Measurements from ENCODE around the gene GRM8.

Gene GRM8

DNA sequence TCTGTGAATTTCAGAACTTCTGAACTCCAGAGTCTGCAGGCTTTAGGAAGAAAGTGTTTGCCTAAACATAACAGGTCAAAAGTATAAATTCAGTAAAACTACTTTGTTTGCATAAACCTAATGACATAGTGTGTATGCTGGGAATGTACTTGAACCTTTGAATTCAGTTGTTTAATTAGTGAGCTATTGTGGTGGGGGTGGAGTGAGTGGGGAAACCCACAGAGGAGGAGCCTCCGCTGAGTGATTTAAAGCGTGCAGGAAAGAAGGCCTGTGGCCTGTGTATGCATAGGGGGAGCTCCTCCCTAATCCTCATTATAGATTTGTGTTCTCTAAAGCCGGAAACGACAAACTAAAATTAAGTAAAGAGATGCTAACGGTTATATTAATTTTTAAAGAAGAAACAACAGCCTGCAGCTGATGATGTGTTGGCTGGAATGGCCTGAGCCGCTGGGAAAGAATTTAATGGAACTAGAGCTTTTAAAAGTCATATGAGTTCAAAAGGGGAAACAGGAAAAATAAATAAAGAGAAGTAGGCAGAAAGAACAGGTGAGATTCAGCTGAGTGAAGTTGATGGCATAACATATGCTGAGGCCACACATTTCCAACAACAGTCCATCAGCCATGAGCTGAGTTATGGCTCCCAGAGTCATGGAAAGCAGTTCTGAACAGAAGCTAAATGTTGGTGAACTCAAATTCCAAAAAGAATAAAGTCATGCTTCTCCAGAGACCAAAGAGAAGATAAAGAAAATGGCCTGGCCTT, 595.0 kb downstream of the GRM8 start:
- no peak for DNase-seq (ENCODE audit: low read depth)

DNA sequence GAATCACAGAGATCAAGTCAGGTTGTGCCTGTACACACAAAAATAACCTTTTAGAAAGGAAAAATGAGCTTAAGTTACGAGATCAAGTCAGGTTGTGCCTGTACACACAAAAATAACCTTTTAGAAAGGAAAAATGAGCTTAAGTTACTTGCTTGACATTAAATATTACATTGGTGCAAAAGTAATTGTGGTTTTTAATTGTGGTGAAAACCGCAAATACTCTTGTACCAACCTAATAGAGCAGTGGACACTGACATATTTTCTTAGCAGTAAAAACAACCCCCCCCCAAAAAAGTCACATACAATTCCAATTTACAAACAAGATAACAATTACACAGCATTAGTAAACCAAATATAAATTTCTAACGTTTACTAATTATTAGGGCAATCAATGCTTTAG, 595.6 kb downstream of the GRM8 start:
- no peak for DNase-seq (ENCODE audit: low read depth)

DNA sequence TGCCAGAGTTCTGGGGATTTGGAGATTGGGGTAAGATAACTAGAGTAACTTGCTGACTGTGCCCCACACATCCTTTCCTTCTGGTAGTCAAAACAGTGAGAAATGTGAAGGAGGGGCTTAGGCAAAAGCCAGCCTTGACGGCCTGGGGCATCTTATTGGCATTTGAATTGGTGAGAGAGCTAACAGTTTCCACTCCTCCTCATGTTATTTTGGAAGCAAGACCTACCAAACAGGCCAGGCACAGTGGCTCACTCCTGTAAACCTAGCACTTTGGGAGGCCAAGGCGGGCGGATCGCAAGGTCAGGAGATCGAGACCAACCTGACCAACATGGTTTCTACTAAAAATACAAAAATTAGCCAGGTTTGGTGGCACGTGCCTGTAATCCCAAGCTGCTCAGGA, 596.6 kb downstream of the GRM8 start:
- DNase-seq (ENCODE audit: low read depth), result no peak

DNA sequence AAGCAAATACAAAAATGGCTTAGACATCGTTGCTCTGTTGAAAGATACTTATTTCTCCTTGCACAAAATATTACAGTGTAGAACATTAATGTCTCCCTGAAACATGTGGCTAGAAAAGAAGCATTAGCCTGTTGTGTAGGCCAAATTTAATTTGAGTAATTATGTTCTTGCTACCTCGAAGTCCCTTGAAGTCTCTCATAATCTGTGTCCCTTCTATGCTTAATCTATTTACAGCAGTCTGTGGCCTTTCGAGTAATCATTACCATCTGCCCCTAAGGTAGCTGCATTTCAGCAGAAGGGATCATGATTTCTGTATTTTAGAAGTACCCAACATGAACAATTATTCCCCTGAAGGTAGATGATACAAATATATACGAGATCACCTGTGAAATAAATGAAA, 615.2 kb downstream of the GRM8 start:
- no peak for DNase-seq (ENCODE audit: low read depth)

DNA sequence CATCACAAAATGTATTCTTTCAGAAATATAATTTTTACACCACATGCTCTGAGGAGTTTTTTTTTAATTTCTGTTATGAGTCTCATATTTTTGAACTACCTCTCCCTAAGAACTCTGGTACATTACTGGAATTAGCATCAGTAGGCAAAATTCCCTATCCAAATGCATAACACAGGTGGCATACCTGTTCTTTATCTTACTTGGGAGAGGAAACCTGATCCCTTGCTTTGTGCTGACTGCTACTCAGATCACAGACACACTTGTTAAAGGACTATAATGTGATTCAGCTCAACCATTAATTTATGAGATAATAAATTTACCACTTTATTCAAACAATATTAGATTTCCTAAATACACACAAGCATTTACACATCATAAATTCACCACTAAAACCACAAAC, 617.2 kb downstream of the GRM8 start:
- DNase-seq (ENCODE audit: low read depth), result no peak

DNA sequence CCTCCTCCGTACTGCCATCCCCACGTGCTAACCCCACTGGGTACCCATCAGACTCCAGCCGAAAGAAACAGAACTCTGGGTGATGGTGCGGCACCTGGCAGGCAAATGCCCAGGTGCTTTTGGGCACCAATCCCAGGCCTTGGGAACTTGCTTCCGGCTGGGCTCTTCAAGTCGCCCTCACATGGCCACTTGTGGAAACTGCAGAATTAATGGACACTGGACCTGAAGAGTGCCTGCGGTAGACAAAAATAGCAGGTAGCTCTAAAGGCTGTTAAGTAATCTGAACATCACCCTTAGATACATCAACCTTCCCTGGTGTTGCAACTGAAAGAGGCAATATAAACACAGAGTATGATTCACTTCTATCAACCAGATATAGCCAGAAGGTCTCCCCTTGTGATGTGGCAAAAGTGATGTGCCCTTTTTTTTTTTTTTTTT, 644.4 kb downstream of the GRM8 start:
- no peak for DNase-seq (ENCODE audit: low read depth)

DNA sequence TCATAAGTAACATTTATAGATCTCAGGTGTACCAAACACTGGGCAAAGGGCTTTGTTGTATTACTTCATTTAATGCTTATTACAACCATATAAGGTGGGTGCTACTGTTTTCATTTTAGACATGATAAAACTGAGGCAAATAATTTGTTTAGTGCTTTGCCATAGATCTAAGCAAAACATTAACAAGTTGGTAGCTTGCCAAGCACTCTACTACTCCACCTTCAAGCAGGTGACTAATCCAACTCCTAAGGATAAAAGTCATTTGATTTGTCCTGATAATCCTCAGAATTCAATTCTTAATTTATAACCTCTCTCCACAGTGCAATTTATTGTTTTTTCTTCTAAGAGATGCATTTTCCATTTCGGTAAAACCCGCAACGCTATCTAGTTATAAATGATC, 646.4 kb downstream of the GRM8 start:
- no peak for DNase-seq (ENCODE audit: low read depth)

DNA sequence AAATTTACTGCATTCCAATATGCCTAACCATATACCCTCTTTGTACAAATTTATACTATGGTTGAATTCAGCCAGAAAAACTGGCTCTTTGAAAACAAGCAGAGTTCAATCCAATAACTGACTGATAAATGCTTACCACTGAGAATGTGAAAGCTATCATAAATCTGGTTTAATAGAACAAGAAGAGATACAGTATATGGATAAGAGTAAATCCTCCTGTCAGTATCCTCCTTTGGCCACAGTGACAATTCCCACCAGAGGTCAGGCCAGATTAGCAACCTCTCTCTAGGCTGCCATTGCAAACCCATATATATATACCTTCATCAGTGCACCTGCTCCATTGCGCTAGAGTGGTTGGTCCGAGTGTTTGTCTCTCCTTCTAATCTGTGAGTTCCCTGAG, 647.2 kb downstream of the GRM8 start:
- DNase-seq (ENCODE audit: low read depth), result no peak

DNA sequence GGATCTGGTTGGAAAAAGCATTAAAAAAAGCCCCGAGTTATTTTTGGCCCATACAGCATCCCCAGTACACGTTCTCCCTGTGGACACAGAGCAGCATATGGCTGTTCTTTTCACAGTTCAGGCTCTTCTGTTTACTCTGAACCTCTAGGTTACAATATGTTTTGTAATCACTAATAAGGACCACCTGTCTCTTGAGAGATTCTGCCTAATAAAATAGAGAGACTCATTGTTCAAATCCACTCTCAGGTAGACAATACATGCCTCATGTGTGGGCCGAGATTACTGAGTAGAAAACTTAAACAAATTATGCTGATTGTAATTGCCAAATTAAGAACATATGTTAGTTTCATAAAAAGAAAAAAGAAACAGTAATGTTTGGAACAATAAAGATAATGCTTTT, 647.7 kb downstream of the GRM8 start:
- DNase-seq (ENCODE audit: low read depth), result no peak

DNA sequence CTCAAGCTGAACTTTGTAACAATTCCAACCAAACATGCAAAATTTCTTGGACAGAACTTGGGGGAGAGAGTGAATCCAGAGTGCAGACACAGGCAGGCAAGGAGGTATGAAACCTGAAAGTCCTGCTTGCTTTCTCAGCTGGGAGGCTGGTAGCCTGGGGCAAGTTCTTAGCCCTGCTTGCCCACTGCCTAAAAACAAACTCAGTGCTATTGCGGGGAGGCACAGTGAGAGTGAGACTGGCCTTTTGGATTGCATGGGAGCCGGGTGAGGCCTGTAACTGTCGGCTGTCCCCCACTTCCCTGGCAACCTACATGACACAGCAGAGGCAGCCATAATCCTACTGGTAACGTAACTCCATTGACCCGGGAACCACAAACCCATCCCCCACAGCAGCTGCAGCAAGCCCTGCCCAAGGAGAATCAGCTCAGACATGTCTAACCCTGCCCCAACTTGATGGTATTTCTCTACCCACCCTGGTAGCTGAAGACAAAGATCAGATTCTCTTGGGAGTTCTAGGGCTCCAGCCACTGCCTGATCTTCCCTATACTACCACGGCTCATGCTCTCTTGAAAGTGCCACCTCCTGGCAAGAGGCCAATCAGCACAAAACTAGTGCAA, 663.6 kb downstream of the GRM8 start:
- no peak for DNase-seq (ENCODE audit: low read depth)

DNA sequence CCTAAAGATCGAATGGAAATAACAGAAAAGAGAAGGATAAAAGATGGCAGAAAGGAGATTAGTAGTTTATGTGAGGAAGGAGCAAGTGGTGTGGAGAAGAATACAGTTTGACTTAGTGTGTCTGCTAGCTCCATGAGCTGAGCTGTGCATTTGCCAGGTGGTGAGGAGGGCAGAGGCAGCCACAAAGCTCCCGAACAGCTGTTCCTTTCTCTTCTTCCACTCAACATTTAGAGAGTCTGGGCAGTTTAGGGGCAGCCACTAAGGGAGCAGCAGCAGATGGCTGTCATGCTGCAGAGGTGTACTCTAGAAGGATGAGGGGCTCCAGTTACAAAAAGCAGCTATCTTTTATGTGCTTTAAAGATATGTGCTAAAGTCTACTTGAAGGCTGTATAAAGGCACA, 674.4 kb downstream of the GRM8 start:
- no peak for DNase-seq (ENCODE audit: low read depth)

DNA sequence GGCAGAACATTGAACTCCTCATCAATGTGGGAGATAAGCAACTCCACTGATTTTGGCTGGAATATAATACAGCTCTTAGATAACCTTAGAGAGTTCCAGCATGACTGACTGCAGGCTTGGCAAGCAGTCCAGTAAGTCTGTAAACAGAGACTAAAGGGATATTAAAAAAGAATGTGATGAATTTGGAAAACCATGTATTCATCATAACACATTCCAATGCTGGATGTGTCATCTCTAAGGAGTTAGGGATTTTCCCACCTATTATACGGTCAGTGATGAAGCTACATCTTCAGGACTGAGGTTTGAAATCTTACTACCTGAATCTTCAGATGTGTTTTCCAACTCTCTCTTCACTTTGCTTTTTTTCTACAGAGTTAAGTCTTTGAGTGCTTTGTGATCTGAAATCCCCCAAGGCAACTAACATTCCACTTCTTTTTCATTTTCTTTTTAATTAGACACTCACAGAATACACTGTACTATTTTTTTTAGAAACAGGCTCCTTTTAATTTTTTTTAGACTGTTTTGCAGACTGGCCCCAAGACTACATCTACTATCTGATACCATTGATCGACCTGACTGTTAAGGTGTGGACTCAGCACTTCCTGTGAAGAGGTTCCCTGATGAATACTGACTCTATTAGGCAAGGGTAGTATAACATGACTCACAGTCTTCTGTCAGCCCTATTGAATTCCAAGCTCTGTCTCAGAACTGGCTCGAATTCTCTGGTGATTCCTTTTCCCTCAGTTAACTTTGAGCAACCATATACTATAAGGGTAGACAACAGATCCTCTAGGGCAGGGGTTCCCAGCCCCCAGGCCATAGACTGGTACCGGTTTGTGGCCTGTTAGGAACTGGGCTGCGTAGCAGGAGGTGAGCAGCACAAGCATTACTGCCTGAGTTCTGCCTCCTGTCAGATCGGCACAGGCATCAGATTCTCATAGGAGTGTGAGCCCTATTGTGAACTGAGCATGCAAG, 678.2 kb downstream of the GRM8 start:
- DNase-seq (ENCODE audit: low read depth), result no peak

DNA sequence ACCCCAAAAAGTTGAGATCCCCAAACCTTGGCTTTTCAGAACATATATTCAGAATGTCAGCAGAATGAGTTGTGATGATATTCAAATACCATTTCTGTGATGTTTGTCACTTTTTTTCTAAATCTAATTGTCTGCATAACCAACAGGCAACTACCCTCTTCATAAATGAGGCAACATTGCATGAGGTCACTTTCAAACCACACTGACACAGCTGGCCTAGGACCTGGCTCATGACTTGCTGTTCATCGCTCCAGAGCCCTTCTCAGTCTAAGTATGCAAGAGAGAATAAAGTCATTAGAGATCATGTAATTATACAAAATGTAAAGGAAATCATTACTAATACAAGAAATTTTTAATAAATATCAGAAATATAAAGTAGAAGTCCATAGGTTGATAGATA, 681.9 kb downstream of the GRM8 start:
- no peak for DNase-seq (ENCODE audit: low read depth)

DNA sequence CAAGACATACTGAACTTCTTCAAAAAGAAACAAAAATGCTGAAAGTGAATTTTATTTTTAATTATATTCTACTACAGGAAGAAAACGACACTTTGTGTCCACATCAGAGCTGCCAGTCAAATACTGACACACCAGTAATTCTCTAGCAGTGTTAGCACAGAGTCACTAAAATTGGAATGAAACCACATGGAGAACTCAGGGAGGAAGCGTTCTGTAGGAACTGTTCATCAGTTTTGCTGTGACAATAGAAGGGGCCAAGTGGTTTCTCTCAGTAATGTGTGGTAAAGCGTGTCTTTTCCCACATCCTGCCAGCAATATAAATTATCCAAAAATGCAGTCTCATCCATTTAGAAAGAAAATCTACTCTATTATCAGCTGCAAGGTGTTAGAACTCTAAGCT, 683.3 kb downstream of the GRM8 start:
- no peak for DNase-seq (ENCODE audit: low read depth)

DNA sequence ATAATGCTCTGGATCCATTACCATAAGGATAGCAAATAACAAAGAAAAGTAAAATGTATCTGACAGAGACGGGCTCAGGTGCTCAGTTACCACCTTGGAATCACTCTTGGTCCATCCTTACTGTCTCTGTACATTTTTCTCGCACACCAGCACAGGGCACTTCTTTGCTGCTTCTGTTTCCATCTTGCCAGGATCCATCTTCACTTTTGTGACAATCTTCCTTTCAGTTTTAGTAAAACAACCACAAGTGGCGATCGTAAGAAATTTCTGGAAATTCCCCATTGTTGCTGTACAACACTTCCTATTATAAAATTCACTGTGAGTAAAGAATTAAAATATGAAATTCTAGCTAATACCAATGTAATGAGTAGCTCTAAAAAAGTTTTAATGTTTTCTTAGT, 695.5 kb downstream of the GRM8 start:
- no peak for DNase-seq (ENCODE audit: low read depth)

DNA sequence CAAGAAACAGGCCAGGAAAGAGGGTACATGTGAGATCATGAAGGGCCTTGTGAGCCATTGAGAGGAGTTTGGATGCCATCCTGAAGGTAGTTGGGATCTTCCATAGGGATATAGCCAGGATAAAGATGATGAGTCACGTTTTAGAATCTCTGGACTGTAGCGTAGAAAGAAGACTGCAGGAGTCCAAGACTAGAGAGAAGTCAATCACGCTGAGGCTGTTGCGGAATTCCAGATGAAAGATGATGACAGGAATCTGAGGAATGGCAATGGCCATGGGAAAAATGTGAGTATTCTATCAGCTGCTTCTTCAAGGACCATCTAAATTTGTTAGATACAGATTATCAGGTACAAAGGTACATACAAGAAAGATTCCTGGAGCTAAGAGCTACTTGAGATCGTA, 711.3 kb downstream of the GRM8 start:
- no peak for DNase-seq (ENCODE audit: low read depth)

DNA sequence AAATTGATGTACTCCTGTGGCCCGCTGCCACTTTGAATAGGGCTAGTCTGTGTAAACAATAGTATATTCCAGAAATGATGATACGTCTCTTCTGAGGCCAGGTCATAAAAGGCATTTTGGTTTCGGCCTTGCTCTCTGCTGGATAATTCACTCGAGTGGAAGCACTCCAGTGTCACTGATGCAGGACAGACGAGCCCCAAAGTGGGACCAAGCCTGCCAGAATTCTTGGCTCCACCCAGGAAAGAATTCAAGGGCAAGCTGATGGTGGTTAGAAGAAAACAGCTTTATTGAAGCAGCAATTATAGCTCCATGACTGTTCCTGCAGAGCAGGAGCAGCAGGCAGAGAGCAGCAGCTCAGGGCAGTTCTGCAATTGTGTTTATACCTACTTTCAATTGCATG, 717.6 kb downstream of the GRM8 start:
- DNase-seq (ENCODE audit: low read depth), result no peak

DNA sequence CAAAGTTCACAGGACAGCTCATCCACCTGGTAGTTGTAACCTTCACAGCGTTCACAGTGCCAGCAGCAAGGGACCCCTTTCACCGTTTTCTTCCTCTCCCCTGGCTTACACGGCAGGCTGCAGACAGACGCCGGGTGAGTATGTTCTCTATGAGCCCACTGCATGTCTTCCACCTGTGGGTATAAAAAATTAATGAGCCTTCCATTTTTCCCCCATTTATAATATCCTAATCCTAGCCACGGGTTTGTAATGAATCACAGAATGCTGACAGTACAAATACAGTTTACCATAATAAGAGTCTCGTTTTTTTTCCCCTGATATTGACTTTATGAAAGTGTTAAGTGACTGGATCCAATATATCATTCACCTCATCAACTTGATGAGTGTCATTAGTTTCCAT, 719.0 kb downstream of the GRM8 start:
- no peak for DNase-seq (ENCODE audit: low read depth)

DNA sequence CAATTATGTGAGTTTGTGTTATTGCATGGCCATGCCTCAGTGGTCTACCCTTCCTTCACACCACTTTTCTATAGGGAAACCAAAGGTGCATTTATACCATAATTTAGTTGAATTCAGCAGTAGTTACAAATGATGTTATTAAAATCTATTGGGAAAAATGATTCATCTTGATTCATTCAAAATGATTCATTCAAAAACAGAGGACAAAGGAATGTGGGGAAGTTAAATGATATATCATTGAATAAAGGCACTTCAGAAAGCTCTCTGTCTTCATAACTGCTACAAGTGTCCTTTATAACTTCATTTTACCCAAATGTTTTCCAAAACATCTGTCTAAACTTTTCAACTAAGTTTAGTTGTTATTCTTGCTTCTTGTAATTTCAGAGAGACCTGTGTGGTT, 722.9 kb downstream of the GRM8 start:
- no peak for DNase-seq (ENCODE audit: low read depth)

DNA sequence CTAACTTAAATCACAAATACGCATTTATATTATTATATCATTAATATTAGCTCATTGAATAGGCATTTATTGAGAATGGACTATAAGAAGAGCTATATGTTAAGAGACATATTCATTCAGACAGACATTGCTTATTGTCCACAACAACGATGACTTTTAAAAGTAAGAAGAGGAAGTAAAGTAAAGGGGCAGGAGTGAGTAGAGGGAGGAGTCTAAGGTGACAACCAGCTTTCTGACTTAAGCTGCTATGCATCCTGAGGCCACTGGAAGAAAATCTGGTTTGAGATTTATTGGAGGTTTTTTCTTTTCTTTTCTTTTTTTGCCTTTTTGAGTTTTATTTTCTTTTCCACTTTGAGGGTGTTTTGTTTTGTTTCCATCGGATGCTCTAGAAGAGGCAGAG, 723.5 kb downstream of the GRM8 start:
- DNase-seq (ENCODE audit: low read depth), result no peak

DNA sequence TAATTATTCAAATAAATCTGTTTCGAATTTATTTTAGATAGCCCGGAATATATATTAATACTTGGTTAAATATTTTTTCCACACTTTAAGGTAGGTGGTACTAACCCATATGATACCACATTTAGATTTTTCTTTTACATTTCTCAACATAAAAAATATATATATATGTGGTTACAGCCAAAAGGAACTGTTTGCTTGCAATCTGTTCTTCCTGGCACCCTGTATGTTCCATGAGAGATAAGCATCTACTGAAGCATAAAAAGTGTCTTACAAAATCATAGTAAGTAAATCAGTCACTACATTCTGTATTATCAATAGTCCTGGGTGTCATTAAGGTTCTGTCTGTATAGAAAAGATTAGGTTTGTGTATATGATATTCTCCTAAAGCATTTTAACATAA, 726.8 kb downstream of the GRM8 start:
- no peak for DNase-seq (ENCODE audit: low read depth)

DNA sequence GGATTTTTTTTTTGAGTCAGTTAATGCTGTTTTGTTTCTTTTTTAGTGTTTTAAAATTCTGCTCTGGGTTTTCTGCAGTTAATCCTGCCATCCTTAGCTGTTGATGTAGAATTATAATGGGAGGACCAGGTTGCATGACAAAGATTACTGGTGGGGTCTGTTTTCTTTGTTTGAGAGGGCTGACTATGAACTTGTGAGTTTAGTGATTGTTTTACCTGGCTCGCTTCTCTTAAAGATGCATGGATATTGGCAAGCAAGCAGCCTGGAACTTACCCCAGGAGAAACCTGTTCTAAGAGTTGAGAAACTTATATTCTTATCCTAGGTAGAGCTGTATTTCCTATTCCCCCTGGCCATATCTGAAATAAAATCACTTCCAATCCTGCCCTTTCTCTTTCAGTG, 727.8 kb downstream of the GRM8 start:
- DNase-seq (ENCODE audit: low read depth), result no peak

DNA sequence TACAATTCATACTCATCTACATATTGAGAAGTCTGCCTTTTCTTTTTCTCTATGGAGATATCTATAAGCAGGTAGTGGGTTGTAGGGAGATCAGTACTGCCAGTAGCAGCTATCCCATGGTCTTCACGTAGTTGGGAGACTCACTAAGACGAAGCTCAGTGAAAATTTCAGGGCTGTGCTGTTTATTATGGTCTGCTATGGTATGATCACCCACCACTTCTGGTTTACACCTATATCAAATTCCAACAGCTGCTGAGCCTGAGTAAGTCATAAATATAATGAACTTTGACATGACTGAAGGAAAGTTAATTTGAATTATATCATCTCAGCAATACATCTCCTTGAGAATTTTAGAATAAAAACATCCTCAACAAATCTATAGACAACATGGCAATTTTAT, 741.7 kb downstream of the GRM8 start:
- DNase-seq (ENCODE audit: low read depth), result no peak

Measured in activated T-cell treated with anti-CD3 and anti-CD28 coated beads for 48 hours (primary cell).